ENCODE measurements around the gene ABHD6. TPM values are rescaled to one million over a fixed set of nuclear protein-coding genes. Genes with fewer than 3 reads are reported as not detected.

Gene ABHD6
- total RNA-seq, 1 donor from 2014 or later: 2.4 TPM

GRCh38 chr3:58322793-58323192, 85.2 kb downstream of the ABHD6 start:
- DNase-seq (ENCODE audit: low read depth): no peak
- TF ChIP-seq, protein P1, sequence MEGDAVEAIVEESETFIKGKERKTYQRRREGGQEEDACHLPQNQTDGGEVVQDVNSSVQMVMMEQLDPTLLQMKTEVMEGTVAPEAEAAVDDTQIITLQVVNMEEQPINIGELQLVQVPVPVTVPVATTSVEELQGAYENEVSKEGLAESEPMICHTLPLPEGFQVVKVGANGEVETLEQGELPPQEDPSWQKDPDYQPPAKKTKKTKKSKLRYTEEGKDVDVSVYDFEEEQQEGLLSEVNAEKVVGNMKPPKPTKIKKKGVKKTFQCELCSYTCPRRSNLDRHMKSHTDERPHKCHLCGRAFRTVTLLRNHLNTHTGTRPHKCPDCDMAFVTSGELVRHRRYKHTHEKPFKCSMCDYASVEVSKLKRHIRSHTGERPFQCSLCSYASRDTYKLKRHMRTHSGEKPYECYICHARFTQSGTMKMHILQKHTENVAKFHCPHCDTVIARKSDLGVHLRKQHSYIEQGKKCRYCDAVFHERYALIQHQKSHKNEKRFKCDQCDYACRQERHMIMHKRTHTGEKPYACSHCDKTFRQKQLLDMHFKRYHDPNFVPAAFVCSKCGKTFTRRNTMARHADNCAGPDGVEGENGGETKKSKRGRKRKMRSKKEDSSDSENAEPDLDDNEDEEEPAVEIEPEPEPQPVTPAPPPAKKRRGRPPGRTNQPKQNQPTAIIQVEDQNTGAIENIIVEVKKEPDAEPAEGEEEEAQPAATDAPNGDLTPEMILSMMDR (conservative IDR thresholded peaks at IDR 0.05; ENCODE audit: low read depth, low read length): no peak
- H3K4me3 ChIP-seq (ENCODE audit: low read depth, low read length): no peak overlapping the region

GRCh38 chr3:58323529-58324390, 86.2 kb downstream of the ABHD6 start:
- no peak overlapping the region for H3K4me3 ChIP-seq (ENCODE audit: low read depth, low read length)
- TF ChIP-seq, protein P1 (conservative IDR thresholded peaks at IDR 0.05; ENCODE audit: low read depth, low read length): no peak
- DNase-seq (ENCODE audit: low read depth): no peak

- TF ChIP-seq, protein P1 (conservative IDR thresholded peaks at IDR 0.05; ENCODE audit: low read depth, low read length): no peak
- H3K4me3 ChIP-seq (ENCODE audit: low read depth, low read length): no peak overlapping the region
- DNase-seq (ENCODE audit: low read depth): no peak
Measured at GRCh38 chr3:58324391-58325390, 87.1 kb downstream of the ABHD6 start.

GRCh38 chr3:58325525-58325992, 88.0 kb downstream of the ABHD6 start:
- peak; percentile 60 for DNase-seq (ENCODE audit: low read depth)
- TF ChIP-seq, protein P1 (conservative IDR thresholded peaks at IDR 0.05; ENCODE audit: low read depth, low read length): no peak
- no peak overlapping the region for H3K4me3 ChIP-seq (ENCODE audit: low read depth, low read length)

DNA sequence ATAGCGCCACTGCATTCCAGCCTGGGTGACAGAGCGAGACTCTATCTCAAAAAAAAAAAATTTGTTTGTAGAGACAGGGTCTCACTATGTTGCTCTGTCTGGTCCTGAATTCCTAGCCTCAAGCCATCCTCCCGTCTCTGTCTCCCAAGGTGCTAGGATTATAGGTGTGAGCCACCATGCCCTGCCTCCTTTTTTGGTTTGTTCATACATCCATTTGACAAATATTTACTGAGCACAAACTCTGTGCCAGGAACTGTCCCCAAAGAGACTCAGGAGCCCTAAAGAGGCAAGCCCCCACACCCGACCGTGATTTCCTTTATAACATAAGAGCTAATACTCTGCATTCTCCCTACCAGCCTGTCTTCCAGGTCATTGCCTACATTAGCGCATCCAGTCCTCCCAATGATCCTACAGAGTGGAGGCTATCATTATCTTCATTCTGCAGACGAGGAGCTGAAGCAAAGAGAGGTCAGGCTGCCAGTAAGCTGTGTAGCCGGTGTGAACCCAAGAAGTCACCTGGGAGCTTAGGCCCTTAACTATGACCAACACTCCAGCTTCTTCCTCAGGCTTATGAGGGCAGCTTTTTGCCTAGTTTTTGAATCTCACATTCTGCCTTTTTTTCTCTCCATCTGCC, 88.8 kb downstream of the ABHD6 start:
- DNase-seq (ENCODE audit: low read depth): no peak
- TF ChIP-seq, protein P1 (conservative IDR thresholded peaks at IDR 0.05; ENCODE audit: low read depth, low read length): no peak
- H3K4me3 ChIP-seq (ENCODE audit: low read depth, low read length): no peak overlapping the region

GRCh38 chr3:58329150-58329921, 91.7 kb downstream of the ABHD6 start:
- TF ChIP-seq, protein P1 (conservative IDR thresholded peaks at IDR 0.05; ENCODE audit: low read depth, low read length): no peak
- no peak overlapping the region for H3K4me3 ChIP-seq (ENCODE audit: low read depth, low read length)
- DNase-seq (ENCODE audit: low read depth): no peak

Measured in epithelial cell of proximal tubule (primary cell).